Thymus (tissue), 14 donors: Measurements from ENCODE around the gene MTPN. TPM values are rescaled to one million over a fixed set of nuclear protein-coding genes. Genes with fewer than 3 reads are reported as not detected.

Source experiments
- DNase-seq, 9 donors: peaks; one replicate each; pipeline ENCODE4 v3.0.0-alpha.2; 2013; ENCODE audit warnings: low spot score in 9 of 9, low read depth in 6 of 9, missing footprints in 1 of 9
- H3K27ac ChIP-seq, 2 donors: one replicate each; pipeline ENCODE4 v1.5.1; 2013; ENCODE audit warnings: control low read depth in 1 of 2, low read depth in 1 of 2, low read length in 1 of 2, mild to moderate bottlenecking in 1 of 2, moderate library complexity in 1 of 2
- H3K27me3 ChIP-seq, 2 donors: one replicate each; pipeline ENCODE4 v1.5.1; 2013; ENCODE audit warnings: low read length in 1 of 2; ENCODE audit not compliant: control insufficient read depth in 2 of 2, insufficient read depth in 1 of 2
- H3K36me3 ChIP-seq, 2 donors: one replicate each; pipeline ENCODE4 v1.5.1; 2013; ENCODE audit warnings: low read length in 1 of 2, mild to moderate bottlenecking in 1 of 2, moderate library complexity in 1 of 2; ENCODE audit not compliant: control insufficient read depth in 2 of 2, insufficient read depth in 2 of 2
- H3K4me1 ChIP-seq, 2 donors: one replicate each; pipeline ENCODE4 v1.5.1; 2013; ENCODE audit warnings: low read length in 2 of 2; ENCODE audit not compliant: control insufficient read depth in 2 of 2, insufficient read depth in 2 of 2
- H3K4me3 ChIP-seq, 2 donors: one replicate each; pipeline ENCODE4 v1.5.1; 2013; ENCODE audit warnings: low read length in 2 of 2, control low read depth in 1 of 2, mild to moderate bottlenecking in 1 of 2
- H3K9me3 ChIP-seq, 2 donors: one replicate each; pipeline ENCODE4 v1.5.1; 2013; ENCODE audit warnings: low read length in 1 of 2, mild to moderate bottlenecking in 1 of 2; ENCODE audit not compliant: control insufficient read depth in 2 of 2, insufficient read depth in 1 of 2
- WGBS: extraction: QIAGEN DNeasy Blood & Tissue Kit; methylation state at CpG from one replicate; pipeline ENCODE4 v1.1.7; 2013; 5-methylcytosine and 5-hydroxymethylcytosine counted together
- long read RNA-seq, 10 donors: transcript quantifications; one replicate each; lab custom pipeline, GENCODE V29; 2026
- polyA plus RNA-seq: library from polyadenylated mRNA; stranded (reverse); fragments of 200-250 nt; gene quantifications from one replicate; pipeline ENCODE4 v1.2.3, GENCODE V29; 2013
- total RNA-seq: library from RNA; stranded (reverse); fragments of 120-200 nt; gene quantifications from one replicate; pipeline ENCODE4 v1.2.4, GENCODE V29; 2013
- donor health status: healthy.

Gene MTPN
- total RNA-seq (54.2 TPM), polyA plus RNA-seq (74.7 TPM)
- long read RNA-seq, donor 1, transcript MTPN-201 (4 exons, 3,738 nt): major isoform, 7 of 7 reads
- long read RNA-seq, donor 1, partial matches to known transcripts: 0 of 7 reads
- long read RNA-seq, donor 1, other reads (novel, unspliced or antisense): 0 of 7 reads
- long read RNA-seq, donor 2: 0 reads
- long read RNA-seq, donor 3, transcript MTPN-201 (4 exons, 3,738 nt): major isoform, 52 of 60 reads
- long read RNA-seq, donor 3, partial matches to known transcripts: 8 of 60 reads
- long read RNA-seq, donor 3, other reads (novel, unspliced or antisense): 0 of 60 reads
- long read RNA-seq, donor 4, transcript MTPN-201 (4 exons, 3,738 nt): major isoform, 19 of 19 reads
- long read RNA-seq, donor 4, partial matches to known transcripts: 0 of 19 reads
- long read RNA-seq, donor 4, other reads (novel, unspliced or antisense): 0 of 19 reads
- long read RNA-seq, donor 5, transcript MTPN-201 (4 exons, 3,738 nt): major isoform, 39 of 39 reads
- long read RNA-seq, donor 5, partial matches to known transcripts: 0 of 39 reads
- long read RNA-seq, donor 5, other reads (novel, unspliced or antisense): 0 of 39 reads
- long read RNA-seq, donor 6, transcript MTPN-201 (4 exons, 3,738 nt): major isoform, 33 of 42 reads
- long read RNA-seq, donor 6, partial matches to known transcripts: 9 of 42 reads
- long read RNA-seq, donor 6, other reads (novel, unspliced or antisense): 0 of 42 reads
- long read RNA-seq, donor 7, transcript MTPN-201 (4 exons, 3,738 nt): major isoform, 23 of 32 reads
- long read RNA-seq, donor 7, partial matches to known transcripts: 9 of 32 reads
- long read RNA-seq, donor 7, other reads (novel, unspliced or antisense): 0 of 32 reads
- long read RNA-seq, donor 8, transcript MTPN-201 (4 exons, 3,738 nt): major isoform, 21 of 21 reads
- long read RNA-seq, donor 8, partial matches to known transcripts: 0 of 21 reads
- long read RNA-seq, donor 8, other reads (novel, unspliced or antisense): 0 of 21 reads
- long read RNA-seq, donor 9, transcript MTPN-201 (4 exons, 3,738 nt): major isoform, 21 of 21 reads
- long read RNA-seq, donor 9, partial matches to known transcripts: 0 of 21 reads
- long read RNA-seq, donor 9, other reads (novel, unspliced or antisense): 0 of 21 reads
- long read RNA-seq, donor 10, transcript MTPN-201 (4 exons, 3,738 nt): major isoform, 28 of 29 reads
- long read RNA-seq, donor 10, partial matches to known transcripts: 0 of 29 reads
- long read RNA-seq, donor 10, other reads (novel, unspliced or antisense): 0 of 29 reads

- under 1% methylated on average over 47 of the region's 47 CpGs for WGBS
- Histone ChIP-seq H3K36me3 (peaks cover 0 to 4% of the 10 kb centered on the region in 2 donors), H3K4me3 (peak within 1 kb of the TSS; percentile 67 to 98), H3K27ac (peak within 1 kb of the TSS; percentile 68 to 81), H3K27me3 (no peaks in the 10 kb centered on the region), H3K4me1 (peaks cover 10 to 13% of the 10 kb centered on the region in 2 donors), H3K9me3 (no peaks in the 10 kb centered on the region)
- DNase-seq: peak; percentile 90 to 98 (median 95)
Observed at GRCh38 chr7:135977007-135977741, at the start of gene MTPN. TSS of gene MTPN (minus strand) at chr7:135977359. CDS start at chr7:135977100, 259 bp downstream.

- DNase-seq: no peak
- H3K9me3 ChIP-seq: no peaks in the 10 kb centered on the region
- H3K4me3 ChIP-seq: no peak overlapping the region
- no peaks in the 10 kb centered on the region for H3K36me3 ChIP-seq
- WGBS: 92% methylated on average over 2 of the region's 2 CpGs
- H3K27me3 ChIP-seq: no peaks in the 10 kb centered on the region
- no peak overlapping the region for H3K27ac ChIP-seq
- no peaks in the 10 kb centered on the region for H3K4me1 ChIP-seq
Observed at GRCh38 chr7:136026209-136026608, 49.0 kb upstream of the MTPN start.

GRCh38 chr7:136023134-136023869 lies 46.1 kb upstream of the MTPN start:
- WGBS: 91% methylated on average over 2 of the region's 2 CpGs
- H3K9me3 ChIP-seq: no peaks in the 10 kb centered on the region
- no peak overlapping the region for H3K27ac ChIP-seq
- no peaks in the 10 kb centered on the region for H3K36me3 ChIP-seq
- no peaks in the 10 kb centered on the region for H3K27me3 ChIP-seq
- no peaks in the 10 kb centered on the region for H3K4me1 ChIP-seq
- no peak for DNase-seq
- H3K4me3 ChIP-seq: no peak overlapping the region

GRCh38 chr7:136020556-136020955 lies 43.4 kb upstream of the MTPN start:
- no peaks in the 10 kb centered on the region for H3K27me3 ChIP-seq
- 89% methylated on average over 1 of the region's 1 CpG for WGBS
- DNase-seq: no peak
- H3K9me3 ChIP-seq: no peaks in the 10 kb centered on the region
- no peak overlapping the region for H3K4me3 ChIP-seq
- H3K4me1 ChIP-seq: no peaks in the 10 kb centered on the region
- H3K27ac ChIP-seq: no peak overlapping the region
- H3K36me3 ChIP-seq: no peaks in the 10 kb centered on the region

GRCh38 chr7:136018104-136018503 lies 40.9 kb upstream of the MTPN start:
- H3K4me3 ChIP-seq: no peak overlapping the region
- 97% methylated on average over 2 of the region's 2 CpGs for WGBS
- no peaks in the 10 kb centered on the region for H3K27me3 ChIP-seq
- no peak for DNase-seq
- H3K27ac ChIP-seq: no peak overlapping the region
- H3K4me1 ChIP-seq: no peaks in the 10 kb centered on the region
- no peaks in the 10 kb centered on the region for H3K9me3 ChIP-seq
- H3K36me3 ChIP-seq: no peaks in the 10 kb centered on the region

- 80% methylated on average over 5 of the region's 5 CpGs for WGBS
- DNase-seq: no peak
- Histone ChIP-seq H3K27ac (no peak overlapping the region), H3K27me3 (no peaks in the 10 kb centered on the region), H3K9me3 (no peaks in the 10 kb centered on the region), H3K4me3 (no peak overlapping the region), H3K4me1 (no peaks in the 10 kb centered on the region), H3K36me3 (no peaks in the 10 kb centered on the region)
Observed at GRCh38 chr7:136016649-136017395, 39.7 kb upstream of the MTPN start.

GRCh38 chr7:136015638-136016037 lies 38.5 kb upstream of the MTPN start:
- no peak overlapping the region for H3K27ac ChIP-seq
- no peaks in the 10 kb centered on the region for H3K4me1 ChIP-seq
- DNase-seq: no peak
- H3K27me3 ChIP-seq: no peaks in the 10 kb centered on the region
- 74% methylated on average over 1 of the region's 1 CpG for WGBS
- no peaks in the 10 kb centered on the region for H3K9me3 ChIP-seq
- H3K36me3 ChIP-seq: no peaks in the 10 kb centered on the region
- no peak overlapping the region for H3K4me3 ChIP-seq
